T47D (cell line): ENCODE data around the gene RUVBL1.

ENCODE experiments used
- DNase-seq, 2 experiments: peaks; one replicate each; pipeline versions ENCODE4 v3.0.0 to v3.0.0-alpha.2; 2011 to 2012; ENCODE audit warnings: low read depth in 1 of 2, low spot score in 1 of 2
- JUND ChIP-seq: IDR thresholded peaks from 2 replicates; pipeline ENCODE4 v1.6.1; 2012; ENCODE audit warnings: low read depth
- in situ Hi-C: cut with HindIII; loops from 2 replicates; pipeline ENCODE4 v1.10.0; 2016; ENCODE audit warnings: low sequenced_read_pairs, low pct_unique_long_range_greater_than_20kb

RUVBL1 gene

DNA sequence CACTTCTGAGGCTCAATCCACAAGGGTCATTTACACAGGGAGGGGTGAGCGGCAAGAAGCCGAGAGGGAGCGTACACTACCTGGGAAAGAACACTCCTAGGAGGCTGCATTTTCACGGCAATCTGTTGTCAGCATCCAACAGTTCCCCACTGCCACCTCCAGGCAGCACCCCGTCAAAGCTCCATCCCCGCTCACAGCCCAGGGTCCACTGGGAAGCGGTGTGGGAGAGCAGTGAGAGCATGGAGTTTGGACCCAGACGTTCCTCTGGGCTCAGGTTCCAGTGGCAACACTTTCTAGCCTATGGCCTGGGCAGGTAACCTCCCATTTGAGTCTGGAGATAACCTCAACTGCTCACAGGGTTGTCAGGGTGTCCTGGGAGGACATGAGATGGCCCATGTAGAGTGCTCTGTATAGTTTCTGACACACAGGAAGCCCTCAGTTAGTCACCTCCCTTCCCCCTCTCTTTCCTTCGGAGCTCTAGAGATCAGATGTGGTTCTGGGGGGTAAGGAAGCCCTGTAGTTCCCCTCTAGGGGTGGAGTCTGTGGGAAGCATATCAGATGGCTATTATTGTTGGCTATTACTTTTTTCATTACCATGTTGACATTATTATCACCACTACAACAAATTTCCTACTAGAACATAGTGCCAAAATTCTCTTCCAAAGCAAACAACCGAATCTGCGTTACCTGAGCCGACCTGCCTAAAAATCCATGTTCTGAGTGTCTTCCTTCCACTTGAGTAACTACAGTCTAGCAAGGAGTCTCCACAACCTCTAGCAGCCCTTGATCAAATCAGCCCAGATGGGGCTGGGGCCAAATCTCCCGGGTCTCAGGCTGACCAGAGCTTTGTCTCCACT lies 29.1 kb downstream of the RUVBL1 start:
- no peak for DNase-seq
- in situ Hi-C loops = no loop called here
- TF ChIP-seq JUND = no peak

DNA sequence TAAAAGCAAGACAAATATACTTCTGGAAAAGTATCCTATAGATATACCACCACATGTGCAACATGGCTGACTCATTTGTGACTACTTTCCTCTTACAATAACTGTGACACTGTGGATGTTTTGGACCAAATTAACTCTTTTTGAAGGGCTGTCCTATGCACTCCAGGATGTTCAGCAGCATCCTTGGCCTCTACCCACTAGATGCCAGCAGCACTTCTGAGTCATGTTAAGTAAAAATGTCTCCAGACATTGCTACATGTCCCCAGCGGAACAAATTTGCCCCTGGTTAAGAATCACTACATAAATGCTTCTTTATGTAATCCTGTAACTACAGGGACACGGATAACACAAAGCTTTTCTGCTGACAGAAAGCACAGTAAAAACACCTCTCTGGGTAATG lies 32.0 kb downstream of the RUVBL1 start:
- no peak for DNase-seq
- TF ChIP-seq JUND = no peak
- in situ Hi-C loops = no loop called here

DNA sequence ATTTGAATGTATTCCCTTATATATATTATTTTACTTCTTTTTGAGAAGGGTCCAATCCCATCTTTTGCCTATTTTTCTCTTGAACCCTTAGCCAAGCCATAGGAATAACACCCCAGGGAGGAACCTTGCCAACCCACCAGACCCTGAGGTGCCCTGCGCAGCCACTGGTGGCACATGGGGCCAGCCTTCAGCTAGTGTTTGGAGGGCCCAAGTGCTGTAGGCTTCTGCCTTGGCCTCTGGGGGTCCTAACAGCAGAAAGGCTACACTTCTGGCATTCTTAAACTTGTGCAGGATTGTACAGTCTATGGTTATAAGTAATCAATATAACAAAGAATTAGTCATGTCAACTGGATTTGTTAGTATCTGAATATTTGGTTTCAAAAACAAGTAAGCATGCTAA lies 34.5 kb downstream of the RUVBL1 start:
- in situ Hi-C loops = no loop called here
- no peak for DNase-seq
- no peak for TF ChIP-seq JUND

DNA sequence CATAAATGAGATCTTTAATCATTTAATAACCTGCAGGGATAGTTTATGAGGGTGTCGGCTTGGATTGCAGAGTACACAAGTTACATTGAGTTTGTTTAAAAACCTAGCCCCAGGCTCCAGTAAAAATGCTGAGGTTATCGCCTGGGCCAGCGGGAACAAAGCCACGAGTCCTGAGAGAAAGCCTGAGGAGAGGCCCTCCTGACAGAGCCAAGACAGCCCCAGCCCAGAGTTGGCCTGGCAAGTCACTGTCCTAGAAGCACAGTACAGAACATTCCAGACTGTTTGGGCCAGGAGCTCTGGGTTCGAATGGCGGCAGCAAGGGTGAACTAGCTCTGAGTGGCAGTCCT lies 39.0 kb downstream of the RUVBL1 start:
- TF ChIP-seq JUND = no peak
- no peak for DNase-seq
- in situ Hi-C loops = no loop called here

DNA sequence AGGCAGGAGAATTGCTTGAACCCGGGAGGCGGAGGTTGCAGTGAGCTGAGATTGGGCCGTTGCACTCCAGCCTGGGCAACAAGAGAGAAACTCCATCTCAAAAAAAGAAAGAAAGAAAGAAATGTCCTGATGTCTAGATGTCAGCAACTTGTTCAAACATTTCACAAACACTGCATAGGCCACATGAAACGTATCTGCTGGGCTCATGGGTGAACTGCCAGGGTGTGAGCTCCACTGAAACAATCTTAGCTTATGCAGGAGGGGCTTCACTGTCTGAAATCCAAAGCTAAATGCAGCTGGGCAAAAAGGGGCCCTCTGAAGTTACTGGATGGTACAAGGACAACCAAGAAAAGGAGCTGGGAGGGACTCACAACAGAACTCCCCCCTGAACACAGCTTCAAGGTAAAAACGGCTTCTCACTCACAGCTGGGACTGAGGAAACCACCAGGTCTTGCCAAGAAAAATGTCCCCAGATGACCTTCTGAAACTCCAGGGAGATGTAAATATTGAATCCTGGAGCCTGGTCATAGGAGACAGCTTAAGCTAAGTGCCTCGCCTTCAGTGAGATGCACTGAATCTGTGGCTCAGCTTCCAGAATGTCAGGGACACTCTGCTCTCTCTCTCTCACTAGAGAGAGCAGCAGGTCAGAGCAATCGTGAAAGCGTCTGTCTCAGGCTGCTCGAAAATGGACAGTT lies 39.5 kb downstream of the RUVBL1 start:
- no peak for DNase-seq
- in situ Hi-C loops = no loop called here
- no peak for TF ChIP-seq JUND

DNA sequence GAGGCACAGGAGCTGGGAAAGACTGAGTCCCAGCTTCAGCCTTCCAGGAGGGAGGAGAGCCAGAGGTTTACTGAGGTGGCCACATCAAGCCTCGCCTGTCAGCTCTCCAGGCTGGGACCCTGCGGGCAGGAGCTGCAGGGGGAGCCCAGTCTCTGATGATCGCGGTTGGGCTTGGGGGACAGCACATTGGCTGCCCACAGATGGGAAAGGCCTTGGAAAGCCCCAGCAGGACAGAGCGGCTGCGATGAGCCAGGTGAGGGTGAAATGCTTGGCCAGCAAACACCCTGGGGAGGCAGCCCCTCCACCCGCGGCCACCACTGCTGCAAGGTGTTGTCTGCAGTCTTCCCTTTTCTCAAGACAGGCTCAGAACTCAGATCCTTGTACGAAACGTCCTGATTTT lies 40.2 kb downstream of the RUVBL1 start:
- no peak for TF ChIP-seq JUND
- in situ Hi-C loops = no loop called here
- DNase-seq = no peak

DNA sequence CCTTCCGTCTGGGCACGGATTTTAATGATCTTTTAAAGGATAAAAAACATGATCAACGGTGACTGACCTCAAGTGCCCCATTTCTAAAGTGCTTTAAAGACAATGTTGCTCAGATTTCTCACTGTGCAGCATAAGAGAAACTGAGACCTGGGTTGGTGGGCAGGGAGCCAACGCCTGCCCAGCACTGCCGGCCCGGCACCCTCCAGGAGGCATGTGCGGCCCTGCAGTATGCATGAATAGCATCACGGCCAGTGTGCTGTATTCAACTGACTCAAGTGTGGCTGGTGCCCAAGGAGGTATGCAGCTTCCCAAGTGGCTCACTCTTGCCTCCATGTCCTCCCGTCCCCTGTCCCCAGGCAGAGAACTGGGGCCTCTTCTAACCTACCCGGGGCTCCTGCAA lies 41.1 kb downstream of the RUVBL1 start:
- TF ChIP-seq JUND = no peak
- no peak for DNase-seq
- in situ Hi-C loops = no loop called here

DNA sequence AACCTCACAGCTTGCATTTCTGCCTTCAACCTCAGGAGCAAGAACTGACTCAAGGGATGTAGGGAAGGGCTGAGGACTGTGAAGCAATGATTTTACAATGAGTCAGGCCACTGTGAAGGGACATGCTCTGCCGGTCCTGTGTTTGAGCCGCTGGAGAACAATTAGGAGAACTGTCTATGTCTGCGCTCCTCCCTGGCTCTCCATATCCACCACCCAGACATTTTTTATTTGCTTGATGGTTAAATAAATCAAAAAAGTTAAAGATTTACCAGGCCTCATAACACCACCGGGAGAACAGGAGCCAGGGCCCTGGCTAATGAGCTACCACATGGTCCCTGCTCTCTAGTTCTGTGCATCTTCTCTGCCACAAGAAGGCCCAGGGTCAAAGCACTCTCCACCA lies 41.8 kb downstream of the RUVBL1 start:
- TF ChIP-seq JUND = no peak
- DNase-seq = no peak
- in situ Hi-C loops = no loop called here

DNA sequence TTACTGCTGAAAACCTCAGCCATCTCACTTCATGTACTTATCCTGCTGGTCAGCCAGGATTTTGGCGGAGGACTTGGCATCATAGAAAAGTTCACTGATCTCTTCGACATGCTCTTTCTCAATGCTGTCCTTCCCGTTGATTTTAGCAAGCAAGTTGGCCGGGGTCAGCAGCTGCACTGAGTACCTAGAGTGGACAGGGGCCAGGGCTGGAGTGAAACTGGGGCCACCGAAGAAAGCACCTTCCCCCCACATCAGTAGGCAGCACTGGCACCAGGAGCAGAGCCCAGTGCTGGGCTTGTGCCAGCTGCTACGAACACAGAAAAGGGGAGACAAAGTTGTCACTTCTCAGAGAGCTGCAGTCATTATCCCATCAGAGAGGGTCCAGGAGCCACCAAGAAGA lies 42.4 kb downstream of the RUVBL1 start:
- no peak for TF ChIP-seq JUND
- DNase-seq = no peak
- in situ Hi-C loops = no loop called here

DNA sequence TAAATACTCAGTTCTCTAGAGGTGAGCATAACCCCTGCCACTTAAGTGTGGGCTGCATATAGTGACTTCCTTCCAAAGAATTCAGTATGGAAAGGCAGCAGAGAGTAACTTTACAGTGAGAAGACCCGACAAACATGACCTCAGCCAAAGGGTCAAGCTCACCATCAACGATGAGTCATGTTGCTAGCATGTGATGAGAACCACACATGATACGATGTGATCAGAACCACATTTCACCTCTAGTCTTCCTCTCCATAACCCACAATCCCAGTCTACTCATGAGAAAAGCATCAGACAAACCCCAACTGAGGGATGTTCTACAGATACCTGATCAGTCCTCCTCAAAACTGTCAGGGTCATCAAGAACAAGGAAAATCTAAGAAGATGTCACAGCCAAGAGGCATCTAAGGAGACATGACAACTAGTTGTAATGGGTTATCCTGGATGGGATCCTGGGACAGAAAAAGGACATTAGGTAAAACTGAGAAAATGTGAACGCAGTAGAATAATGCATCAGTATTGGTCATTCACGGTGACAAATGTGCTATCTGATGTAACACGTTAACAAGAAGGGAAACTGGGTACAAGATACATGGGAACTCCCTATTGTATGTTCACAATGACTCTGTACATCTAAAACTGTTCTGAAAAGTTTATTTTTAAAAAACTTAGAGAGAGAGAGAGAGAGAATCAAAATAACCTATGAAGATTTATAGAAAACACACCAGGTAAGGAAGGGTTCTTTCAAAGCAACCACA lies 43.1 kb downstream of the RUVBL1 start:
- in situ Hi-C loops = no loop called here
- TF ChIP-seq JUND = no peak
- no peak for DNase-seq

DNA sequence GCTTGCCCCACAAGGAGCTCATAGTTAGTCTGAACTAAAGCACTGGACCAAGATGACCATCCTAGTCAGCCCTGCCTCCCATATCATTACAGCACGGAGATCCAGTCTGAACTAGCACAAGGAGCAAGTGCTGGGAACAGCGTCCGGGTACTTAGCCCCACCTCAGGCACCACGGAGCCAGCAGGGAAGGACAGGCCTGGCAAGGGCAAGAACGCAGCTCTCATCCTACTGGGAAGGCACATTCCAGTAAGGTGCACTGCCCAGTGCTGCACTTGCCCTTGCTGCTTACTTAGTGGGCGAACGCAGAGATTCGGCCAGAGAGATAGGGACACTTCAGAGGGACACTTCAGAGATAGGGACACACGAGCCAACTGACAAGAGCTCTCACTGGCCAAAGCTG lies 43.8 kb downstream of the RUVBL1 start:
- no peak for DNase-seq
- in situ Hi-C loops = no loop called here
- no peak for TF ChIP-seq JUND

DNA sequence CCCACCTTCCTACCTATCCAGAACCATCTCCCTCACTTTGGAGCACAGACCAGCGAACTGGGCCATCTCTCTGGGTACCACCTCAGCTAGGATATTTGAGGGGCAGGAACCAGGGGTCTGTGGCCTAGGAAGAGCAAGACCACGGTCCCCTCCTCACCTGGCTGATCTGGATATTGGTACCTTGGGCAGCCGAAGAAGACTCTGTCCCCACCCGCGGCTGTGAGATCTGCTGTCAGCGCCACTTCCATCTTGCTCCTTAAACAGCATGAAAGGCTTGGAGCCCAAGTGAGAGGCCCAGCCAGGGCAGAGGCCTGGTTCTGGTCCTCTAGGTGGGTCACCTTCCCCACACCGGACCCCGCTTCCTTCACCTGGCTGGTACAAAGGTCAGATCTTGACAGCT lies 44.7 kb downstream of the RUVBL1 start:
- TF ChIP-seq JUND = no peak
- in situ Hi-C loops = no loop called here
- DNase-seq = no peak

DNA sequence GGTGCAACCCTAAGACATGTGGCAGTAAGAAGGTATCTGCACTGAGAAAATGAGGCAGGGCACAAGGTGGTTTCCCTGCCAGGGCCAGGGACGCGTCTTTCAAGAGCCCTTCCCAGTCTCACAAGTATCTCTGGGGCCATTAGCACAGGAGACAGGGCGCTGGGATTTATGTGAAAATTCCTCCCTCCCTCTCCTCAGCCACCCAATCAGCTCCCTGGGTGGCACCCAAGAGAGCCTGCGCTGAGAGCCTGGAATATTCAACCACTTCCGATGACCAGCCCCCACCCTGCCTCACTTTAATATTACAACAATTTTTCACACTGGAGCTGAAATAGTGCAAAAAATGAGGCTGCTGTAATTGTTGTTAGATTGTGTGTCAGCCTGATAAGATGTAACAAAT lies 45.3 kb downstream of the RUVBL1 start:
- no peak for DNase-seq
- in situ Hi-C loops = no loop called here
- TF ChIP-seq JUND = no peak

DNA sequence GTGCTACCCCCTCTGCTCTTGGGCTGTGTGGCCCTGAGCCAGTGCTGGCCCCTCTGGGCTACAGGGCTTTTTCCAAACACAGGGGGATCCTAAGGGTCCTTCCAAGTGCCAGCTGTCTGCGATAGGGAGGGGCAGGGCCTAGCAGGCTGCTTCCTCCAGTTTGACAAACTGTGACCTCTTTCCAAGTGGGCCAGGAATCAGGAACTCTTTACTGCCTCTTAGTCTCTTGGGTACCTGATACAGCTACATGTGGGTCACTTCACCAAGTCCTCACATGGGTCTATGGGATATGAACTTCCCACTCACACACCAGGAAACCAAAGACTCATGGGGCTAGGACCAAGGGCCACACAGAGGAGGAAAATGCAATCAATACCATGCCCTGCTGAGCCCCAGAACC lies 45.9 kb downstream of the RUVBL1 start:
- no peak for TF ChIP-seq JUND
- DNase-seq = no peak
- in situ Hi-C loops = no loop called here
